GM19240 (cell line): ENCODE results near the gene SLC38A5.
A peak's percentile ranks its signal among the peaks of the same experiment; 100 is the strongest.
"Not testable (repeated sequence)": the region's sequence is repeated elsewhere in the genome, so short reads cannot be mapped to it uniquely, and the experiment has no call there.

ENCODE experiments used
- DNase-seq: peaks from one replicate; pipeline ENCODE4 v3.0.0; 2011; ENCODE audit warnings: low spot score; ENCODE audit not compliant: insufficient read length

SLC38A5 gene

GRCh38 chrX:48470110-48470832, at the start of gene SLC38A5:
Gene SLC38A5 (minus strand): TSS chrX:48470260. CDS start chrX:48467924, 2,336 bp downstream.
- no peak for DNase-seq

GRCh38 chrX:48519481-48519880, 49.4 kb upstream of the SLC38A5 start:
- not testable (repeated sequence) for DNase-seq

GRCh38 chrX:48516987-48517386, 46.9 kb upstream of the SLC38A5 start:
- no peak for DNase-seq

- DNase-seq: no peak
Observed at GRCh38 chrX:48516285-48516684, 46.2 kb upstream of the SLC38A5 start.

- no peak for DNase-seq
Observed at GRCh38 chrX:48515842-48516241, 45.8 kb upstream of the SLC38A5 start.

GRCh38 chrX:48514868-48515460, 44.9 kb upstream of the SLC38A5 start:
- no peak for DNase-seq

GRCh38 chrX:48514126-48514806, 44.2 kb upstream of the SLC38A5 start:
- DNase-seq: no peak

DNA sequence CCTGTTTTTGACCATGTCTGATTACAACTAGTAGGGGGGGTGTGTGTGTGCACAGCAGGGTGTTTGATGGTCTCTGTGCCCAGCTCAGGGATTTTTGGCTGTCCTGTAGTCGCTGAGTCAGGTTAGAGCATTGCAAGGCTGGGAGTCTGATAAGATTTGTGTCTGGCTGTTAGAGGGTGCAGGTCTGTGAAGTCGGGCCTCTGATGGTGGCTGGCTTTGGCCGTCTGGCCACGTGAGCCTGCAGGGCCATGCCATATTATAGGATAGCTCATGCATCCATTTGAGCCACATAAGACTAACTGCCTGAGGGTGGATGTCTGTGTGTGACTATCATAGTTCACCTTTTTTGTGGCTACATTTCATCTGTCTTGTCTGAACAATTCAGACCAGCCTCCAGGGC, 43.6 kb upstream of the SLC38A5 start:
- no peak for DNase-seq

DNA sequence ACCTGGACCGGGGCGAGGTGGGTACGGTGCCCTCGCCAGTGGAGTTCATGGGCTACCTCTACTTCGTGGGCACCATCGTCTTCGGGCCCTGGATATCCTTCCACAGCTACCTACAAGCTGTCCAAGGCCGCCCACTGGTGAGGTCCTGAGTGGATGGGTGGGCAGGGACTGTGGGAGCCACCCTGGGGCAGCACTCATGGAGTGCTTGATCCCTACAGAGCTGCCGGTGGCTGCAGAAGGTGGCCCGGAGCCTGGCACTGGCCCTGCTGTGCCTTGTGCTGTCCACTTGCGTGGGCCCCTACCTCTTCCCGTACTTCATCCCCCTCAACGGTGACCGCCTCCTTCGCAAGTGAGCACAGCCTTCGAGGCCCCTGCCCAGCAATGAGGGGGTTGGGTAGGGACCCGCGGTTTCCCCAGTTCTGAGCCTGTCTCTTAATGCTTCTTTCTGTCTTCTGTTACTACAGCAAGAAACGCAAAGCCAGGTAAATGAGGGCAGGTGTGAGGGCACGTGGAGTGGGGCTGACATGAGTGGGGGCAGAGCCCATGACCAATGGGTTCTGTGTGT, 42.4 kb upstream of the SLC38A5 start:
- DNase-seq: no peak

- DNase-seq: no peak
Observed at GRCh38 chrX:48511560-48511959, 41.5 kb upstream of the SLC38A5 start.

DNA sequence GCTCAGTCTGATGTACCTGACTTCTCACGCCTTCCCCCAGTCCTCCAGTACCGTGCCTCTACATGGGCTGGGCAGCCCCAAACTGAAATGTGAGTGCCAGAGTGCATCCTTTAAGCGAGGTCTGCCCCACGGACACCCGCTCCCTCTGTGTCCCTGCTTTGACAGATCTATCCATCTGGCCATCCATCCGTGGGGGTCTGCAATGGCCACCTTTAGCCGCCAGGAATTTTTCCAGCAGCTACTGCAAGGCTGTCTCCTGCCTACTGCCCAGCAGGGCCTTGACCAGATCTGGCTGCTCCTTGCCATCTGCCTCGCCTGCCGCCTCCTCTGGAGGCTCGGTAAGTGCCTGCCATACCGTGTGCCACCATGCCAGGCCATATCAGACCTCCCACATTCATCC, 39.6 kb upstream of the SLC38A5 start:
- DNase-seq: no peak

- no peak for DNase-seq
Observed at GRCh38 chrX:48509245-48509590, 39.2 kb upstream of the SLC38A5 start.

DNA sequence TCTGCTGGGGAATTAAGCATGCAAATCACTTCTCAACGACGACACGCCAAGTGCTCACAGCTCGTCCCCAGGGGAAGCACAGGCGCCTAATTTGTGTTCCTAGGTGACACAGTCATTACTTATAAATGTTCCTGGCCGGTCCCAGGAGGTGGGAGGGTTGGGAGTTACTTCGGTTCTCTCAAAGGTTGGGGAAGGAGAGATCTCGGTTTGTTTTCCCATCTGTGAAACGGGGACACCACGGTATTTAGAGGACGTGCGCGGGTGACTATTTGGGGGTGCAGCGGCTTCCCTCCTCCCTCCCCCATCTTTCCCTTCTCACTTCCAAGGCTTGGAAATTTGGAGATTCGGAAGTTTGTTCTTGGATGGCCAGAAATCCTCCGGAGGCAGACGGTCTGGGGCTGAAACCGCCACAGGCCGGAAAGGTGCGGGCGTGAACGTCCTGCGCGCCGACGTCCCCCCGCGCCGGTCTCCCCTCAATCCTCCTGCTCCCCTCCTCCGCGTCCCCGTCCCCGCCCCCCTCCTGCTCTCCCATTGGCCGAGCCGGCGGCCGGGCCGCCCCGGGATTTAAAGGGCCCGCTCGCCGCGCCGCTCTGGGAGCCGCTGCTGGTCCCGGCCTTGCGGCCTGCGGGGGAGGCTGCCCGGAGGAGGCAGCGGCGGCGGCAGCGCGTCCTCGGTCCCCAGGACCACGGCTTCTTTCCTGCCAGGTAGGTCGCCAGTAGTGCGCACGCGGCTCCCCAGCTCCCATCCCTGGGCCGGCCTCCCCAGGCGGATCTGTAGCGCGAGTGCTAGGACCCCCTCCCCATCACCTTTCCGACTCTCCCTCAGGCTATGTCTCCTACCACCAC, 38.6 kb upstream of the SLC38A5 start, which contains the start of gene PORCN:
Gene PORCN, plus strand, starts transcription at position 593 of the 845 bp plus-strand sequence. CDS start 829 bp downstream, outside the sequence.
- DNase-seq: peak; percentile 87

GRCh38 chrX:48507246-48507645, 37.2 kb upstream of the SLC38A5 start:
- no peak for DNase-seq

DNA sequence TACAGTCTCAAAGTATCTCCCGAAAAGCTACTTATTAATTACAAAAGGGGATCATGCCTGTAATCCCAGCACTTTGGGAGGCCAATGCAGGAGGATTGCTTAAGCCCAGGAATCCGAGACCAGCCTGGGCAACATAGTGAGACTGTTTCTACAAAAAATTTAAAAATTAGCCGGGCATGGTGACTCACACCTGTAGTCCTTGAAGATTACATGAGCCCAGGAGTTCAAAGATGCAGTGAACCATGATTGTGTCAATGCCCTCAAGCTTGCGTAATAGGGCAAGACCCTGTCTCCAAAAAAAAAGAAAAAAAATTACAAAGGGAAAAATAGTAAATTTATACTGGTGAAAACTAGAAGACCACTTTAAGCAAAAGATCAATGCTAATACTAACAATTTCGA, 35.4 kb upstream of the SLC38A5 start:
- DNase-seq: no peak

- DNase-seq: no peak
Observed at GRCh38 chrX:48504261-48504660, 34.2 kb upstream of the SLC38A5 start.

DNA sequence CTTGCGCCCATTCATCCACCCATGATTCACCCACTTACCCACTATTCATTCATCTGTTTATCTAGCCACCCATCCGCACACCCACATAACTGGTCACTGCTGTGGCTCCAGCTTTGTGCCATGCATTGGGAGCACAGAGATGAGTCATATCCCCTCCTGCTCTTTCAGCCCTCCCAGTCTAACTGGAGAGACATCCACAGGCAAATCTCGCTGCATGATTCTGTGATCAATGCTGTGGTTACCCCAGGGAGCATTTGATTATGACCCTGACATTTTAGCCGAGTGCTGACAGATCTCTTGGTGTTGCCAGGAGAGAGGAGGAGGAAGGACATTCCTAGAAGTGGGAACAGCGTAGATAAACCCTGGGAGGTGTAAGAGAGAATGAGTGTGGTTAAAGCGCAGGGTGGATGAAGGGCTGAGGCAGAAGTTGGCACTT, 28.3 kb upstream of the SLC38A5 start:
- DNase-seq: no peak

DNA sequence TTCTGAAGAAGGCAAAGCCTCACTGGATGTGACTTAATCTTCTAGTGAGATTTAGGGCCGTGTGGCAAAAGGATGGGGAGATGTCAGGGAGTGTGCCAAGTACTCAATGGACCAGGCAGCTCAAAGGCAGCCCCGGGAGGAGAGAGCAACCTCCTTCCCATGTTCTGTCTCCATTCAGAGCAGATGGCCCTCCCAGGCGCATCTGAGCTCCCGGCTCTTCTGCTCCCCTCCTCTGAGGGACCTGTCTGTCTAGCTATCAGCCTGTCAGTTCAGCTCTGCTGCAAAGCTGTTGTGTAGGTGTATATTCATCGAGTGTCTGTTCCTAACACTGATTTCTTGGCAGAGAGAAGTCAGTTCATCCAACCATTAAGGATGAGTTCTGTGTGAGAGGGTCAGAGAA, 27.8 kb upstream of the SLC38A5 start:
- no peak for DNase-seq

DNA sequence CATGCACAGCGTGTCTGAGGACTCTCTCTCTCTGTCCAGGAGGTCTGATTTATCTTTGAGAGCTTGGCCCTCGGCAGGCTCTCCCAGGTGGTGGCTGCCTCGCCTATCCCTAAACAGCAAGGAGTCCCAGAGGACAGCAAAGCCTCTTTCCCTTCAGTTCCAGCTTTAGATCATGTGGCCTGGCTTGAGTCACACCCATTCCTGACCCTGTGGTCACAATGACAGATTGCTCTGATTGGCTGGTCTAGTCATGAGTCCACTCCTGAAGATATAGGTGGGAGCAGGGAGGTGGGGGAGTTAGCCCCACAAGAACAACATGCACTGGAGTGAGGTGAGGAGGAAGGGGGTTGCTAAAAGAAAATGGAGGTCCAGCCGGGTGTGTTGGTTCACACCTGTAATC, 26.6 kb upstream of the SLC38A5 start:
- no peak for DNase-seq

- no peak for DNase-seq
Observed at GRCh38 chrX:48493890-48494364, 23.9 kb upstream of the SLC38A5 start.

GRCh38 chrX:48492293-48492910, 22.3 kb upstream of the SLC38A5 start:
- DNase-seq: no peak
